PC-3 (cell line): ENCODE measurements around the gene TPGS2.

ENCODE experiments used
- CTCF ChIP-seq: fragments of 300-600 bp; sonication (generic); conservative IDR thresholded peaks from 2 replicates; pipeline ENCODE4 v1.5.1; 2017; ENCODE audit warnings: antibody characterized with exemption, low read depth, mild to moderate bottlenecking, low read length
- EZH2 ChIP-seq: fragments of 300-600 bp; sonication (generic); IDR thresholded peaks from one replicate; pipeline ENCODE4 v1.6.1; 2017; ENCODE audit warnings: antibody characterized with exemption, mild to moderate bottlenecking, low read length; ENCODE audit not compliant: unreplicated experiment
- EZH2phosphoT487 ChIP-seq: fragments of 300-600 bp; sonication (generic); IDR thresholded peaks from 2 replicates; pipeline ENCODE4 v1.6.1; 2018; ENCODE audit warnings: mild to moderate bottlenecking, antibody characterized with exemption, low read length, borderline replicate concordance

GRCh38 chr18:36813824-36814223 is 15.0 kb downstream of the TPGS2 start:
- TF ChIP-seq CTCF, result no peak
- TF ChIP-seq EZH2phosphoT487, result no peak
- TF ChIP-seq EZH2, result no peak
